HG03097 (cell line): Measurements from ENCODE around the gene PLA2G4A.

Source experiments
- ATAC-seq: cut with Tn5 transposase; IDR thresholded peaks from one replicate; pipeline ENCODE4 v1.9.1; 2021; ENCODE audit not compliant: unreplicated experiment, low FRiP score

Gene PLA2G4A

DNA sequence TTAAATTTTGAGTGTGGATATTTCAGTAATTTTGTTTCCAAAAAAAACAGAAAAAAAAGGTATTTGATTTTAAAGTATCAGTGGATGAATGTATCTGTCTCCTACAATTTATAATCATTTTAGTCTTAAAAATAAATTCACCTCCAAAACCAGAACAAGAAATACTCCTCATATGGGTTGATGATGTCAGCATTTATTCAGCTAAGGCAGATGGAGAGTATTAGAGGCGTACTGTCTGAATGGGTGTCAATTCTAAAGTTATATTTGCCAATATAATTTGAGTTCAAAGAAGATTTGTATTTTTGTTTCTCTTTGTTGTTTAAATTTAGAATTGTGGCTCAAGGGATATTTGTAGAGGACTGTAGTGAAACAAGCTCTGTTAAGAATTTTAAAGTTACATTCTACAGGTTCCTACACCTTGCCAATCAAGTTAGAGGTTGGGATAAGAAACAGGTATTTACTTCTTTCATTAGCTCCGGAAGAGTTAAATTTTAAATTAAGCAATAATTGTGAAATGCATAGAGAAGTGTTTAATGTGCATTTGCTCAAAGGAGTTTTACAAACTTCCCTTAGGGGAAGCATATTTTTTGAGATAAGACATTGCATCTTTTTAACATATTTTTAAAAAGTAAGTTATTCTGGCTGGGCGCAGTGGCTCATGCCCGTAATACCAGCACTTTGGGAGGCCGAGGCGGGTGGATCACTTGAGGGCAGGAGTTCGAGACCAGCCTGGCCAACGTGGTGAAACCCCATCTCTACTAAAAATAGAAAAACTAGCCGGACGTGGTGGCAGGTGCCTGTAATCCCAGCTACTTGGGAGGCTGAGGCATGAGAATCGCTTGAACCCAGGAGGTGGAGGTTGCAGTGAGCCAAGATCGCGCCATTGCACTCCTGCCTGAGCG lies 1.2 kb downstream of the PLA2G4A start:
- no peak for ATAC-seq

DNA sequence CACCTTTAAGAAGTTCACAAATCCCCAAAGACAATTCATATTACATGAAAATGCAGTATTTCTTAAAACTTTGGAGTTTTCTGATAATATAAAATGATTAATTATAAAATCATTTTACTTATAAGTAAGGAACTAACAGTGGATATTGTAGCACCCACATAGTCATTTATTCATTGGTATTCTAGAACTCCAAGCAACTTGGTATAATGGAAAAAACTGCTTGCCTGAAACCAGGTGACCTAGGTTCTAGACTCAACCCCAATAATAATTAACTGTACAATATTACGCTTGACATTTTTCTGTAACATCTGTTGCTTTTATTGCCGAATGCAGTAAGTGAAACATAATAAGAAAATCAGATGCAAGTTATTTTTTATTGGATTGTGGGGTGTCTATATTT lies 2.4 kb downstream of the PLA2G4A start:
- no peak for ATAC-seq

DNA sequence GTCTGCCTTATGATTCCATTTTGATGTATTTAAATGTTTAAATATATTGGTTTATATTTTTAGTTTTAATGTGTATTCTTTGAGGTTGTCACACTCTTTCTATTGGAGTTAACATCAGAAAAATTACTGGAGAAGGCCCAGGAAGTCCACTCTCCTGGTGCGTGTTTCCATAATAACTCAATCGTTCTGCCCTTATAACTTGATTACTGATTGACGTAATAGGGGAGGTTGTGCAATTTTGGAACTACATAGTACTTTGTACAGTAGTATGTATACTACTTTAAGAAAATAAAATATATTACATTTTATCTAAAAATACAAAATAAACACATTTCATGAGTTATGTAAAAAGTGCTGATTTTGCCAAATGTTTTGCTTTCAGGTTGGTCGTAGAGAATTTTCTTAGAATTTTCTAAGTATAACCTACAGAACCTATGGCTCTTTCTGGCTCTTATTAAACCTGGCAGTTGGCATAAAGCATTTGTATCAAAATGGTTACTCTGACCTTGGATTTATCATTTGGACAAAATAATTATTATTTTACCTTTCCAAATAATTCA lies 5.7 kb downstream of the PLA2G4A start:
- ATAC-seq, result no peak

DNA sequence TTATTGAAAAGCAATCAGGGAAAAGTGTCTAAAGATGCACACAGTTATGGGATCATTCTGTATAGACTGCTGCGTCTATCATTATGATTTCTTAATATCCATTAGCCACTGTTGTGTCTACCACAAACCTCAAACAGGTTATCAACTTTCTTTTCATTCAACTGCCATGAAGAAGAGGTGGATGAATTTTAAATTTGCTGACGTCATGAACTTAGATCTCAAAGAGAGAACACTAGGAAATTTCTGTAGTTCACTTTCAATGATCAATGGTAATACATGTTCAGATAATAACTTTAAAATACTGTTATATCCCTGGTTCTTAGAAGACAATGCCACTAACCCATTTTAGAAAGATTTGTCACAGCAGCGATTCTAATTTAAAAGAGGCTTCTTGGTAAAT lies 6.7 kb downstream of the PLA2G4A start:
- ATAC-seq, result no peak

GRCh38 chr1:186837806-186838205 lies 9.1 kb downstream of the PLA2G4A start:
- no peak for ATAC-seq

- ATAC-seq, result no peak
These were observed 9.8 kb downstream of the PLA2G4A start for GRCh38 chr1:186838380-186839040.

DNA sequence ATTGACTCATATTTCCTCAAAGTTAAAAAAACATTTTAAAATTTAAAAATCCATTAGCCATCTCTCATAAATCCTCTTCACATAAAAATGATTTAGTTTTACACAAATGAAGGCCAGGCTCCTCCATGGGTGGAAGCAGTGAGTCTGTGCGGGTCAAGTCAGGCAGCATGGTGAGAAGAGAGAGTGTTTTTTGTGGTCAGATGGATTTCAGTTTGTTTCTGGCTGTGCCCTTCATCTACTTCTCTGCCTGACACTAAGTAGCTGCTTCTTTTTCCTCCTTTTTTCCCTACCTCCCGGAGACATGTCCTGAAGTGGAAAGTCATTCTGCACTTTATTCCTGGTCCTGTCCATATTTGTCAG lies 10.3 kb downstream of the PLA2G4A start:
- peak; percentile 48 for ATAC-seq

DNA sequence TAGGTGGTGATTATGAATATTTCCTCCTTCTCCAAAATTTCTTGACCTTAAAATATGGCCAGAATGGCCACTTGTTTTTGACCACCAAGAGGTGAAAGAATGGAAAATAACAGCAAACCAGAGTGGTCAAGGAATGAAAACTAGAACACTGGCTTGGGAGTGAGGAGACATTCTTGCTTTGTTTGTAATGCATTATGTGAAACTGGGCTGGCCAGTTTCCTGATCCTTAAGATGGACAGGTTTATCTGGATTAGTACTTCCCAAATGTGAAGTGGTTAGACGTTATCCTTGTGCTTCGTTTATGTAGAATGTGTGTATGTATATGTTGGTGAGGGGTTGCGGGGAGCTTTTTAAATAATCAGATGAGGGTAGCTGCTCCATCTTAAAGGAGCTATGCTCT lies 12.8 kb downstream of the PLA2G4A start:
- ATAC-seq, result no peak

GRCh38 chr1:186842547-186842946 lies 13.8 kb downstream of the PLA2G4A start:
- ATAC-seq, result no peak

- no peak for ATAC-seq
These were observed 14.5 kb downstream of the PLA2G4A start for GRCh38 chr1:186843226-186843625.

DNA sequence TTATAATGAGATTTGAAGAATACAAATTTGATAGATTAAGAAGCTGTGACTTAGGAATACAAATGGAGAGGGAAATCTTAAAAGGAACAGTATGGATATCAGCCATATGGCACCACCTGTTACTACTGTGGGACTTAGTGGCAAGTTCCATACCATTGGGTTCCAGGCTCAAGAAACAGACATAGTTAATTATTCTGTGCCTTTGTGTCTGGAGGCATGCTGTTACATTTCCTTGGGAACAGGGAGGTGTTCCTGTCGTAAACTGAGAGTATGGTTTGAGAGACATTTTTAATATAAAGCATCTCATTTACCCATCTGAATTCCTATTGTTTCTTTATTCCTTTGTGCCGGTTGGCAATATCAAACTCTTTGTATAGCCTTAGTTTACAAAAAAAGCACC lies 15.2 kb downstream of the PLA2G4A start:
- ATAC-seq, result no peak

- no peak for ATAC-seq
These were observed 16.9 kb downstream of the PLA2G4A start for GRCh38 chr1:186845576-186846210.

GRCh38 chr1:186848509-186849130 lies 19.9 kb downstream of the PLA2G4A start:
- no peak for ATAC-seq

GRCh38 chr1:186849271-186849671 lies 20.5 kb downstream of the PLA2G4A start:
- ATAC-seq, result peak; percentile 89

DNA sequence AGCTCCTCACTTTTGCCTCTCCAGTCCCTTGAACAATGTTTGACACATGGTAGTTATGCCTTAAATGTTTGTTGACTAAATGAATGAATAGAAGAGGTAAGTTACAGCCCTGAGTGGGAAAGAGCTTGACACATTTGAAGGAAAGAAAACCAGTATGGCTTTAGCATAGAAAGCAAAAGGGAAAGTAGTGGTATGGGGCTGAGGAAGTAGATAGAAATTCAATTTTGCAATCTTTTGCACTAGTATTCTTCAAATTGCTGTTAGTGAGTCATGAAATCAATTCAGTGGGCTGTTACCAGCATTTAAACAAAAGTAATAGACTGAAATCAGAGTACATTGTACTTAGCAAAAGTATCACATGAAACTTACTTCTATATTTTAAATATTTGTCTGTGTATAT lies 21.1 kb downstream of the PLA2G4A start:
- no peak for ATAC-seq

- no peak for ATAC-seq
These were observed 25.4 kb downstream of the PLA2G4A start for GRCh38 chr1:186854102-186854501.

- ATAC-seq, result no peak
These were observed 30.2 kb downstream of the PLA2G4A start for GRCh38 chr1:186858923-186859322.

DNA sequence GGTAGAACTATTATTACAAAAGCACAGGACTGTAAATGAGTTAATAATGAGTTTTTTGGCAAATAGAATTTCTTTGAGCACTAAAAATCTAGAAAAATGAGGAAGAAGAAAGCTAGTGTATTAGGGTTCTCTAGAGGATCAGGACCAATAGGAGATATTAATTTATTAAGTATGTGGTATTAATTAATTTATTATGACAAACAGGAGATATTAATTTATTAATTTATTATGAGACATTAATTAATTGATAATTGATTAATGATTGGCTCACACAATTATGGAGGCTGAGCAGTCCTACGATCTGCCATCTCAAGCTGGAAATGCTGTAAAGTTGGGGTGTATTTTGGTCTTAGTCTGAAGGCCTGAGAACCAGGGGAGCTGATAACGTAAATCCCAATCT lies 31.2 kb downstream of the PLA2G4A start:
- ATAC-seq, result no peak

- no peak for ATAC-seq
These were observed 35.5 kb downstream of the PLA2G4A start for GRCh38 chr1:186864296-186864695.

- peak; percentile 85 for ATAC-seq
These were observed 36.5 kb downstream of the PLA2G4A start for GRCh38 chr1:186865253-186865652.

DNA sequence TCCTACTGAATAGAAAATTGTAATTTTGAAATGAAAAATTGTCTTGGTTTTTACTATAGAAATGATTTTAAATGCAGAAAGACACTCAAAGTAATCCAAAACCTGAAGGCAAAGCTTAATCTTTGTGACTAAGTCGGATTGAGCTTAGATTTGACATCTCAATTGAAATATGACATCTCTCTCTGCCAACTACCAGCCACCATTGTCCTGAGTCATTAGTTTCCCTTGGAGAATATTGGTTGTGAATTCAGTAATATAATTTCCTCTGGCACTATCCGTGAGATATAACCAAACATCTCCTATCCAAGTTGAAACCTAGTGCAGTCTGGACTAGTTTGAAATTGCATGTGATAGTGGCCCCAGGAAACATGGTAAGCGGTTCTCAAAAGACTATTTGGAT lies 37.1 kb downstream of the PLA2G4A start:
- no peak for ATAC-seq
